Occipital lobe (tissue), 2 donors: ENCODE data around the gene FOS. TPM values are rescaled to one million over a fixed set of nuclear protein-coding genes. Genes with fewer than 3 reads are reported as not detected.
A peak's percentile ranks its signal among the peaks of the same experiment; 100 is the strongest.
"Not testable (repeated sequence)": the region's sequence is repeated elsewhere in the genome, so short reads cannot be mapped to it uniquely, and the experiment has no call there.

Source experiments
- DNase-seq: peaks from one replicate; lab custom pipeline; 2025; lab: John Stamatoyannopoulos, UW
- total RNA-seq: library from RNA; depleted of rRNA; stranded (reverse); fragments of >200 nt; gene quantifications from one replicate; pipeline ENCODE4 v1.2.3, GENCODE V29; 2014

FOS gene
- total RNA-seq: 51.2 TPM

DNA sequence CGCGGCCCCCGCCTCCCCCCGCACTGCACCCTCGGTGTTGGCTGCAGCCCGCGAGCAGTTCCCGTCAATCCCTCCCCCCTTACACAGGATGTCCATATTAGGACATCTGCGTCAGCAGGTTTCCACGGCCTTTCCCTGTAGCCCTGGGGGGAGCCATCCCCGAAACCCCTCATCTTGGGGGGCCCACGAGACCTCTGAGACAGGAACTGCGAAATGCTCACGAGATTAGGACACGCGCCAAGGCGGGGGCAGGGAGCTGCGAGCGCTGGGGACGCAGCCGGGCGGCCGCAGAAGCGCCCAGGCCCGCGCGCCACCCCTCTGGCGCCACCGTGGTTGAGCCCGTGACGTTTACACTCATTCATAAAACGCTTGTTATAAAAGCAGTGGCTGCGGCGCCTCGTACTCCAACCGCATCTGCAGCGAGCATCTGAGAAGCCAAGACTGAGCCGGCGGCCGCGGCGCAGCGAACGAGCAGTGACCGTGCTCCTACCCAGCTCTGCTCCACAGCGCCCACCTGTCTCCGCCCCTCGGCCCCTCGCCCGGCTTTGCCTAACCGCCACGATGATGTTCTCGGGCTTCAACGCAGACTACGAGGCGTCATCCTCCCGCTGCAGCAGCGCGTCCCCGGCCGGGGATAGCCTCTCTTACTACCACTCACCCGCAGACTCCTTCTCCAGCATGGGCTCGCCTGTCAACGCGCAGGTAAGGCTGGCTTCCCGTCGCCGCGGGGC lies at the start of gene FOS:
Gene FOS (plus strand): TSS at position 407 of the 731 bp plus-strand sequence. CDS start 155 bp downstream, at position 562.
- peak; percentile 83 for DNase-seq

DNA sequence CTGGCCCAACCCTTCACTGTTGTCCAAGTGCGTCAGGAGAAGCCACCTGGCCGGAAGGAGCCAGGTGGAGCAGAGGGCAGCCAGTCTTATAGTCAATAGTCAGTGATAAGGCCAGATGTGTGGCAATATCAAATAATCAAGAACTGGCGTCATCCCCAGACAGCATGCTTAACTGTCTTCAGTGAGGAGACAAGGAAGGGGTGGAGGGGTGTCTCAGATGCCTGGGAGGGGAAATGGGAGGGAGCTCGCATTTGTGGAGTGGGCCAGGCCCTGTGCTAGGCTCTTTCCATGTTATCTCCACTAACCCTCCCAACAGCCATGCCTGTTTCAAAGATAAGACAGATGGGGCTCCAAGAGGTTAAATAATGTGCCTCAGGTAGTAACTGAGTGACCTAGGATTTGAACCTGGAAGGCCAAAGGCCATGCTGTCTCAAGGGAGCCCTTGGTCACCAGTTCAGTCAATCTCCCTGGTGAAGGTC lies 48.9 kb upstream of the FOS start:
- DNase-seq: no peak

DNA sequence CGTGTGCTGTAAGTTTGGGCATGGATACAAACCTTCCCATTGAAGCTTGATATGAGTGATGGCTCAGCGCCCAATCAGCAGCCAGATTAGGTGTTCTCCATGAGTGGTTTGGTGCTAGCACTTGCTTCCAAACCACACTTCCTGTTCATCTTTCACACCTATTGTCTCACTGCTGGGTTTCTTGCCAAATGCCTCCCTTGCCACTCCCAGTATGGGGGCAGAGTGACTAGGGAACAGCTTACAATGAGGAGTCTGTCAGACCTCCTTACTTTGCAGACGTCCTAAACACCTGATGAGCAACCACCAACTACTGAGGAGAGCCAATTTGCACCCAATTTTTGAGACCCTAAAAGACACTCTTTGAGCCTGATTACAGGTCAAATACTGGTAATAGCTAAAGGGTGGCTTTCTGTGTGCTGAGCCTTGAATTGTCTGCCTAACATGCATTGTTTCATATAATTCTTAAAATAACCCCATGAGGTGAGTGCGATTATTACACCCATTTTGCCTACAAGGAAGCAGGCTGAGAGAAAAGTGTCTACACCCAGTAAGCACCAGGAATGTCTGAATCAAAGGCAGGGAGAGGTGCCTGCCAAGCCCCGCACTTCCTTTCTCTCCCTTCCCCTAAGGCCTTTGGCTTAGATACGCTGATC lies 48.4 kb upstream of the FOS start:
- no peak for DNase-seq

DNA sequence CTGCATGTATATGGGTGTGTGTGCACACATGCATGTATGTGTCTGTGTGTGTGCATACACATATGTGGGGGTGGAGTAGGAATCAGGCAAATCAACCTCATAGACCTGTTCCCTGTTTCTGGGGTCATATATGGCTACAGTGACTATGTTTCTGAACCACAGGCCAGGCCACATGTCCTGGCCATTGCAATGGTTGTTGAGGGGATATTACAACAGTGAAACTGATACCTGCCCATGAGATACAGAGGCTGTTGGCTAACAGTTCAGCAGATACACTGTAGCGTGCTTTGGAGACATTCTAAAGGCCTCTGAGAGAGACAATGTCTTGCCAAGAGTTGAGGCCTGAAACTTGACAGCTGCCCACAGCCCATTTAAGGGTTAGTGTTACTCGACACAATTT lies 47.3 kb upstream of the FOS start:
- no peak for DNase-seq

DNA sequence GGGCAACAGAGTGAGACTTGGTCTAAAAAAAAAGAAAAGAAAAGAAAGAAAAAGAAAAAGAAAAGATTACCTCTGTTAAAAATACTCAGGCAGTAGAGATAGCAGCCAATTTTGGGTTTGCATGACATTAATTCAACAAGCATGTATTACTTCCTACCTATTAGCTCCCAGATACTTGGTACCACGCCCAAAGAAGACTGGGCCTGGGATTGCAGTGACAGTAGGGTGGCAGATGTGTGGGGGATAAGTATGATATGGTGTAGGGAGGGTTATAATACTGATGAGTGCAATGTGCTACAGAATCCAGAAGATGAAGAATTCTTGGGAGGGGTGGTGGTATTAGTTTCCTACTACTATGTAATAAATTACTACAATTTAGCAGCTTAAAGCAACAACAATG lies 46.4 kb upstream of the FOS start:
- DNase-seq: no peak

DNA sequence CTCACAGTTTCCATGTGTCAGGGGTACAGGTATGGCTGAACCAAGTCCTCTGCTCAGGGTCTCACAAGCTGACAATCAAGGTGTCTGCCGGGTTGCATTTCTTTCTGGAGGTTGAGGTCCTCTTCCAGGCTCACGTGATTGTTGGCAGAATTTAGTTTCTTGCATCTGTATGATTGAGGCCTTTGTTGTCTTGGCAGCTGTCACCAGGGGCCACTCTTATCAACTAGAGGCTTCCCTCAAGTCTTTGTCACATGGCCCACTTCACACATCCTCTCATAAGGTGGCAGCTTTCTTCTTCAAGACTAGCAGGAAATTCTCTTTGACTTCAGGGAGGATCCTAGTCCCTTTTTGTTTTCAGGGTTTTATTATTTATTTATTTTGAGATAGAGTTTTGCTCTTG lies 46.0 kb upstream of the FOS start:
- DNase-seq: no peak

DNA sequence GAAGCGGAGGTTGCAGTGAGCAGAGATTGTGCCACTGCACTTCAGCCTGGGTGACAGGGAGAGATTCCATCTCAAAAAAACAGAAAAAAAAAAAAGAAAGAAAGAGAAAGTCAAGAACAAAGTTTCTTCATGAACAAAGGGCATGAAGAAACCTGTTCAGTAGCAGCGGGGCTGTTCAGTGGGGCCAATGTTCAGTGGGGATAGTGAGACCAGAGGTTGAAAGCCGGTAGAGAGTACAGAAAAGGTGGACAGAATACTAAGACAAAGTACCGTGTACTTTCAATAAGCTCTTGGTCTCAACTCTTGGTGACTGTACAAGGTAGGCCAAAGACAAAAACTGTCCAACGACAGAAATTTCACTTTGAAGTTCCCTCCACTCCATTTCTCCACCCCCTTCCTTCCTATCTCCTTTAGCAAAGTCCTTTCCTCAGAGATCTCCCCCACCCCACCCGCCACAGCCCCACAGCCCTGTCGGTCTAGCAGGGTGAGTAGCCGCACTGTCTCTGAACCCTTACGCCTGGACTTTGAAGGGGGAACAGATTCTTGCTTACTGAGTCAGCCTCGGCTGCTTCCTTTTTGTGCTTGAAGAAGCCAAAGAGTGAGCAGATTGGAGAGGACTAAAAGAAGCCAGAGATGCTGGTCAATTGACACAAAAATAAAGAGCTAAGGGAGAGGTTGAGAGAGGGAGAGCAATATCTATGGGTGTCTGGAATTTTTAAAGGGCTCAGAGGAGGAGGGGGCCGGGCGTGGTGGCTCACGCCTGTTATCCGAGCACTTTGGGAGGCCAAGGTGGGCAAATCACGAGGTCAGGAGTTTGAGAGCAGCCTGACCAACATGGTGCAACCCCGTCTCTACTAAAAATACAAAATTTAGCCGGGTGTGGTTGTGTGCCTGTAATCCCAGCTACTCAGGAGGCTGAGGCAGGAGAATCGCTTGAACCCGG lies 44.2 kb upstream of the FOS start:
- DNase-seq: no peak

DNA sequence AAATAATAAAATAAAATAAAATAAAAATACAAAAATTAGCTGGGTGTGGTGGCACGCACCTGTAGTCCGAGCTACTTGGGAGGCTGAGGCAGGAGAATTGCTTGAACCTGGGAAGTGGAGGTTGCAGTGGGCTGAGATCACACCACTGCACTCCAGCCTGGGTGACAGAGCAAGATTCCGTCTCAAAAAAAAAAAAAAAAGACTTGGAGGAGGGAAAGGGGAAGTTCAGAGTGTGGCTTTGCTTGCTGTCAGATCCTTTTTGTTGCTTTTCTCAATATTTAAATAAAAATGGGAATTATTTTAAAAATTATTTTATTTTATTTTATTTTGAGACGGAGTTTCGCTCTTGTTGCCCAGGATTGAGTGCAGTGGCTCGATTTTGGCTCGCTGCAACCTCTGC lies 43.4 kb upstream of the FOS start:
- not testable (repeated sequence) for DNase-seq

DNA sequence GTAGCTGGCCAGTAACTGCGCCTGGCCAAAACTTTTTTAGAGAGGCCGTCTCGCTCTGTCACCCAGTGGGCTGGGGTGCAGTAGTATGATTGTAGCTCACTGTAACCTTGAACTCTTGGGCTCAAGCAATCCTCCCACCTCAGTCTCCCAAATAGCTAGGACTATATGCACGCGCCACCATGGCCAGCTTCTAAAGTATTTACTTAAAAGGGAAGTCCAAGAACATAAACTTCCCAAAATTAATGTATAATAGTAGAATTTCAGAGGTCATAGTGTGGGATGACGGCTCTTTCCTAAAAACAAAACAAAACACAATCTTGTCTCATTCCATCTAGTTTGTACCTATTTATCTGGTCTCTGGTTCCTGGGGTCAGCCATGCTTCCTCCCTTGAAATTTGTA lies 42.2 kb upstream of the FOS start:
- no peak for DNase-seq

DNA sequence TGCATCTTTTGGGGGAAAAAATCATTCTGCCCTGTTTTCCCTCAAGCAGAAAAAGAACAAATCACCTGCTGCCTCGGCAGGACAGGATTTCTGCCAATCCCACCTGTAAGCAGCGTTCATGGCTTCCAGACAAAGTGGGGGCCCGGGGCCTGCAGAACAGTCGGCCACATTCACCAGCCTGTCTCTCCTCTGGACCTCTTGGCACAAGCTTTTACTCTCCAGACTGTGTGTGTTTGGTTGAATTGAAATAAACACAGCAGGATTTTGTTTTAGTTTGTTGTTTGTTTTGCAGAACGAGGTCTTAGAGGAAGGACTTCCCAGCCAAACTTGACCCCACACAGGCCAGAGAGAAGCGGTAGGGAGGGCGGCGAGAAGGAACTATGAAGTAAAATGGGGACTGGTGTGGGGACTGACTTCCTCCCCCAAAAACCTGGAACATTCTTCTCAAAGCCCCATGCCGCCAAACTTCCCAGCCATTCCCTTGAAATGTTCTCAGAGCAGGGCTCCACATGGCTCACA lies 41.7 kb upstream of the FOS start:
- no peak for DNase-seq

DNA sequence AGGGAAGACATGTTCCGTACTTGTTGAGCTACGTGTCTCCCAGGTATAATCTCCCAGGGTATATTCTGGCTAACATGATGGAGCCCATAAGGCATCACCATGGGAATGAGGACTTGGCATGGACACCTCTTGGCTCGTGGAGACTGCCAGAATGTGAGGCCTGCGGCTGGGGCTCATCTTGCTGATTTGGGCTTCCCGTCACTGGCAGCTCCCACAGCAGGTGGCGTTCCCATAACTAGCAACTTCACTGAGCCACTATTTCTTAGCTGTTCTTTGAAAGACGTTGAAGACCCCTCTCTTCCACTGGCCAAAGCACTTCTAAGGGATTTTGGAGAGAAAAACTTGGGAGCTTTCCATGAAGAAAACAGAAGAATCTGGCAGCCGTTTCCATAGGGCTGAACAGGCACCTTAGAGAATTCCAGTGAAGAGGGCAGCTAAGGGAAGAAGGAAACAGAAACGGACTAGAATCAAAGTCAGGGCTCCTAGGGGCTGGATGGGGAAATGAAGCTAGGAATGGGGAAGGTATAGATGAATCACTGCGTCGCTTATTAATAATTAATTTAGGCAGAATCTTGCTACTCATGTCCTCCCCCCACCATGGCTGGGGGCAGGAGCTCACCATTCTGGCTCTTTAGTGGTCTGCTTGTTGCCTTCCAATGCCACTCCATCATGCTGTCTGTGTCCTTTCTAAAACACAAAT lies 39.7 kb upstream of the FOS start:
- DNase-seq: no peak

DNA sequence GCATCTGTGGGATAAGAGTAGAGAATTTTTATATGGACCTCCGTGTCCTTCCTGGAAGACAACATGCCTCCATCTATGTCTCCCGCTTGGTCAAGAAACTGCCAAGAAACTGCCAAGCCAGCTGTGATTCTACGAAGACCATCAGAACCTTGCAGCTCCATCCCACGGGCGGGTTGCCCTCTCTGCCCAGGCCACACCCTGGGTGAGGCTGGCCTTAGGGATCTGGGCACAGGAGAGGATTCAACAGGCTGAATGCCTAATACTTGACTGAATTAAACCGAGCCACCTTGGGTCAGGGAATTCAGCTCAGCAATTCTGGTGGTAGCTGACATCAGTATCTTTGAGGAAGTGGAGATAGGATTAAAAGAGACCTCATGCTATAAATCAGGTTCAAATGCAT lies 37.8 kb upstream of the FOS start:
- DNase-seq: no peak

DNA sequence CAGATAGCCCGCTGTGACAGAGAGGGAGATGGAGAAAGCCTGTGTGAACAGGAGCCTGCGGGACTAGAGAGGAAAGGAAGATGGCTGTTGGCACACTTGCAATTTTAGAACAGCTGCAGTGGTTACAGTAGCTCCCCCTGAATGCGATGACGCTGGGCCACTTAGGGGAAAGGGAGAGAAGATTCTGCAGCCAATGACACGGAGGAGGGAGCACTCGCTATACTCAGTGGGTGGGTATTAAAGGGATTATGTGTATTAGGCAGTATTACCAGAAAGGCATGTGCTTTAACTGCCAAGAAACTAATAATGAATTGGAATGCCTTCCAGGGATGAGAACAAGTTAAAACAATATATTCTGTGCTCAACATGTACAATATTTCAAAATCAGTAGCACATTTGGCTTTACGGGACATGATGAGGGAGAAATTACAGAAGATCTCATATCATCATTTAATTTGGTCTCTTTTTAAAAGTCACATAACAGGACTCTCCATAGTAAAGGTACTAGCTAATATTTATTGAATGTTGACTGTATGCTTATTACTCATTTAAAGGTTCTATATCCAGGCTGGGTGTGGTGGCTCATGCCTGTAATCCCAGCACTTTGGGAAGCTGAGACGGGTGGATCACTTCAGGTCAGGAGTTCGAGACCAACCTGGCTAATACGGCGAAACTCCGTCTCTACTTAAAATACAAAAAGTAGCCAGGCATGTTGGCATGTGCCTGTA lies 35.9 kb upstream of the FOS start:
- no peak for DNase-seq

DNA sequence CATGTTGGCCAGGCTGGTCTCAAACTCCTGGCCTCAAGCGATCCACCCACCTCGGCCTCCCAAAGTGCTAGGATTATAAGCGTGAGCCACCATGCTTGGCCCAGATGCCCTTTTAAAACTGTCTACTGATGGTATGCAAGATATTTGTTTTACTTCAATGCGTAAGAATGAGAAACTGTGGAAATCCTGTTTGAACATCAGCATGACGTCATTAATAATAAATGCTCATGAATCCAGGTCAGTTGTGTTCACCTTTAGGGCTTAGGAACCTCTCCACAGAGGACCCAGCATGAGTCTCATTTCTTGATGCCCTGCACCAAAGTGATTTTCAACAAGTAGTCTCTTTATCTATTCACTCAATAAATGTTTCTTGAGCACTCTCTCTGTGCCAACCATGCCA lies 34.5 kb upstream of the FOS start:
- DNase-seq: no peak

DNA sequence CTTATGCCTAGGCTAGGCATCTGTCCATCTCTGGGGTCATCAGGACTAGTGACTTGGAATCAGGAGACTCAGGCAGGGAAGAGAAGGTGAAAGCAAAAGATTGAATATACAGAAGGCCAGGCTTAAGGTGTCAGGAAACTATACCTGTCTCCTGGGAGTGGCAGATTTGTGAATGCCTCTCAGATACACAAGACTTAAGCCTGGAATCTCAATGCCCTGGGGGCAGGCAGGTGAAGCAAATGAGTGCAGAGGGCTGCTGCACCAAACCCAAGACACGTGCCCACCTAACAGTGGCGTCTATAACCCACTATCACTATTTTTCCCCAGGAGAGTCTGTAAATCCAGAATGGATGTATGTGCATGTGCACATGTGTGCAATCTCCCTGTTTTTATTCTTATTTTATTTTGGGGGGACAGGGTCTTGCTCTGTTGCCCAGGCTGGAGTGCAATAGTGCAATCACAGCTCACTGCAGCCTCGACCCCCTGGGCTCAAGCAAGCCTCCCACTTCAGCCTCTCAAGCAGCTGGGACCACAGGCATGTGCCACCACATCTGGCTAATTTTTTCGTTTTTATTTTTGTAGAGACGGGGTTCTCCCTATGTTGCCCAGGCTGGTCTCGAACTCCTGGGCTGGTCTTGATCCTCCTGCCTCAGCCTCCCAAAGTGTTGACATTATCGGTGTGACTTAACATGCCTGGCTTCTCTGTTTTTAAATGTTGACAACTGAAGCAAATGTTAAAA lies 31.9 kb upstream of the FOS start:
- DNase-seq: no peak

DNA sequence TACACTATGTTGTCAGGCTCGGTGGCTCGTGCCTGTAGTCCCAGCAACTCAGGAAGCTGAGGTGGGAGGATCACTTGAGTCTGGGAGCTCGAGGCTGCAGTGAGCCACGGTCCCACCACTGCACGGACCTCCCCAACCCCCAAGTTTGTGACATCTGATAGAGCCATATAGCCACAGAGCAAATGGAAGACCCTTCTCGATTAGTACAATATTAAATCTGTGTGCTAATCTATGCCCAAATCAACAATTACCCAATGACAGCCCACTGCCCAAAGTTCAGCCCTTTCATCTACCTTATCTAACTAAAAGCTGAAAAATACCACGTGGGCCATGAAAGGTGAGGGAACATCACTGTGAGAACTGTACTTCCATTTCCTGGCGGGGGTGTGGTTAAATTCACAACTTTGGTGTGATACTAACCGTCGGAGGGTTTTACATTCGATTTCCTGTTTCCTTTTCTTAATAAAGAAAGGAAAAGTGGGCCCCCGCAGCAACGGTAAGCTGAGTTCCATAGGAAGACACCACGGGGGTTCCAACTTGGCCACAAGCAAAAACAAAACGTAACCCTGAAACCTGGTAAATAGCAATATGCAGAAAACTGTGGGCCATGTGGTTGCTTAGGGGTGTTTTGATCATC lies 31.2 kb upstream of the FOS start:
- DNase-seq: no peak

DNA sequence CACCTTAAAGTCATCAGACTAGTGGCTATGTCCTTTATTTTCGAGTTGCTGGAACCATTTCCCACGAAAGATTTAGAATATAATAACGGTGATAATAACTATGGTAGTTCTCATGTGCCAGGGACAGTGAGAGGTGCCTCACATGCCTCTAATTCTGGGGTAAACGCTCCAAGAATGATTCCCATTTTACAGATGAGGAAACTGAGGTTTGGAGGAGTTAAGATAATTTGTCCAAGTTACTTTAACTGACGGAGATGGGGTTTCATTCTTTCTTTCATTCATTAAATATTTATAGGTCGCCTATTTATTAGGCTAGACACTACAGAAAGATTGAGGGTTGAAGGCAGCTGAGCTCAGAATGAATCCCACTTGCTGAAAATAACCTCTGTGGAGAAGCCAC lies 30.7 kb upstream of the FOS start:
- DNase-seq: no peak

DNA sequence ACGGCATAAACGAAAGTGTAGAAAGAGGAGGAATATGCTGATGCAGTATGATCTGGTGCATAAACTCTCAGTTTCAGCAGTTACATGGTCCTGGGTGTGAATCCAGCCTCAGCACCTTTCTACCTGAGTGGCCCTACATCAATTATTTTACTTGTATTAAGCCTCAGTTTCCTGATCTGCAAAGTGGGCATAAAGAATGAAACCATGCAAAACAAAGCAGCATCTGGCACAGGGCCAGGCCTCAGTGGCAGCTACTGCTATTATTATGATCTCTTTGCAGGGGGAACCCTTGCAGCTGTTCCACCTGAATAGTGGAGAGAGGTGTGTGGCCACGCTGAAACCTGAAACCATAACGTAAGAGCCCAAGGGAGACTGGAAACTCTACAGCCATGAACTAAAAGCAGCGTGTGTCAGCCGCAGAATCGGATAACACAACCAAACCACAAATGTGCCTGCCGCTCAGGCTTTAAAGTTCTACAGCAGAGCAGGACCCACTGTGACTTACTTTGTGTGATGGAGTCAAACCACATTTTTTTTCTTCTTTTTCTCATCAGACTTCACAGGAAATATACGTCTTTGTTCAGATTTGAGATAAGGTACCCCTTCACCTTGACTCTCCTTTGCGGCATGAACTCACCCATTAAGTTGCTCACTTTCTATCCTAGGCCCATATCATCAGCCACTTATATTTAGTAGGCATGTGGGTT lies 29.2 kb upstream of the FOS start:
- DNase-seq: no peak

DNA sequence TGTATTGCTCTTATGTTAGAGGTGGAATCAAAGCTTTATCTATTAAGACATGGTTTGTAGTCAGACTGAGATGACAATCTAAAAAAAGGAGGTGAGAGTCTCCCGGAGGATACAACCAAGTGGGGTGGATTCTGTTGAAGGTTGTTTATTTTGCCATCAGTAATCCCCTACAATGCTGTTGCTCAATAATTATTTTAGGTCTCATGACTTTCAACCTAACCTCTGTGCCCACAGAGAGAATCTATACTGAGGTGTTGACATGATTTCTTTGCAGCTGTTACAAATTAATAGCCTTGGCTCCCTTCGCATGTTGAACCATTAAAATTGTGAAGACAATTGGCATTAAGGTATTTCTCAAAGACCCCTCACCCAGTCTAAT lies 28.7 kb upstream of the FOS start:
- no peak for DNase-seq
